GM19193 (cell line): ENCODE measurements around the gene FBLN2.

Experiments
- POLR2A ChIP-seq: IDR thresholded peaks from 4 replicates; pipeline ENCODE4 v1.6.1; 2011; ENCODE audit not compliant: insufficient read depth, insufficient read length; ENCODE audit errors: extremely low read depth

Gene FBLN2

GRCh38 chr3:13584901-13585300, 36.0 kb downstream of the FBLN2 start:
- TF ChIP-seq POLR2A, result no peak

DNA sequence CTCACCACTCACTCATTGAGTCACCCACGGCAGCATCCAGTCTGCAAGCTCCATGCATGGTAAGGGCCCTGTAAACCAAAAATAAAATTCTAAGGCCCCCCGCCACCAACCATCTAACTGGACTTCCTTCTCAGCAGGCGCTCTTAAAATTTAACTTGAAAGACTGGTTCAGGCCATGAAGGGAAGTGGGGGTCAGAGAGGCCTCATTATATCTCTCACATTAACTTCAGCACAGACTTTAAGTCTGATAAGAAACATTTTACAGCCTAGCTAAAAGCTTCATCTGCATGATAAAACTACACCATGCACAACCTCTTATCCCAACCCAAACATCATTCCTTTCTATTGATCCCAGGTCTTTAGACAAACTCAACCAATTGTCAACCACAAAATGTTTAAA, 38.5 kb downstream of the FBLN2 start:
- no peak for TF ChIP-seq POLR2A

DNA sequence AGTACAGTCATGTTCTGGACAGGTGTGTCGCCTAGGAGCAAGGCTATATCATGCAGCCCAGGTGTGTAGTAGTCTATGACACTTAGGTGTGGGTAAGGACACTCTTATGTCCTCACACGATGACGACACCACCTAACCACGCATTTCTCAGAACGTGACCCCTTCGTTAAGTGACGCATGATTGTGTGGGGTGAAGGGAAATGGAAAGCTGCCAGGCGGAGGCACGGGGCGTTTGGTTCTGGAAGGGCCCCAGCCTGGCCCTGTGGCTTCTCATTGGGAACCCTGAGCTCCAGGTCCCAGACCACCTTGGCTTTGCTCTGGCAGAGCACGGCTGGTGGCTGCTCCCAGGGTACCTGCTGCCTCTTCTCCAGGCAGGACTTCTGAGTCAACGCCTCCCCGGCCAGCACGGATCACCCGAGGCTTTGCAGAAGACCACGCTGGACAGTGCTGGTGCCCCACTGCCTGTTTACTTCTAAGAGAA, 39.3 kb downstream of the FBLN2 start:
- TF ChIP-seq POLR2A, result no peak

GRCh38 chr3:13588993-13589392, 40.1 kb downstream of the FBLN2 start:
- no peak for TF ChIP-seq POLR2A

GRCh38 chr3:13590841-13591520, 42.1 kb downstream of the FBLN2 start:
- TF ChIP-seq POLR2A, result no peak

DNA sequence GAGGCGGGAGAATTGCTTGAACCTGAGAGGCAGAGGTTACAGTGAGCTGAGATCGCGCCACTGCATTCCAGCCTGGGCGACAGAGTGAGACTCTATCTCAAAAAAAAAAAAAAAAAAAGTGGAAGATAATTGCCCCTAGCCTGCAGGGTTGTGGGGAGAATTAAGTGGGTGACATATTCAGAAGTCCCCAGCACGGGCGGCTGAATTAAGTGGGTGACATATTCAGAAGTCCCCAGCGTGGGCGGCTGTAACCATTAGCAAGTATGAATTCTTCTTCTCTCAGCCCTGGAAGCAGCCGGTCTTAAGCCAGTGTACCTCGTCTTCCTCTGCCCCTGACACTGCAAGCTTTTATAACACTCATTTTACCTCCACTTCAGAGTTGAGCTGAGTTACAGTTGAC, 44.7 kb downstream of the FBLN2 start:
- no peak for TF ChIP-seq POLR2A

DNA sequence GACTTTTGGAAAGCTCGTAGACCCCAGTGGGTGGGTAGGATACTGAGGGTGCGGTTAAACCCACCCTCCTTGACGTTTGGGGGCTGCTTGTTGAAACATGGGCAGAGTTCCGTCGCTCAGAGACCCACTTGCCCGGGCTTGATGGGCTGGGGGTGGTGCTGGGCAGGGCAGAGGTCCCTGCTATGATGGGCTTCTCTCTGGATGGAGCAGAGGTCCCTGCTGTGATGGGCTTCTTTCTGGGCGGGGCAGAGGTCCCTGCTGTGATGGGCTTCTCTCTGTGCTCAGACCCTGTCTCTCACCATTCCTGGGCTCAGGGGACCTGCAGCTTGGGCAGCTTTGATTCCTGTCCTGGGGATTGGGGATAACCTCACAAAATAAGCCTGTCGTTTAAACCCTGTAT, 45.2 kb downstream of the FBLN2 start:
- TF ChIP-seq POLR2A, result no peak

GRCh38 chr3:13594991-13595421, 46.1 kb downstream of the FBLN2 start:
- TF ChIP-seq POLR2A, result no peak

DNA sequence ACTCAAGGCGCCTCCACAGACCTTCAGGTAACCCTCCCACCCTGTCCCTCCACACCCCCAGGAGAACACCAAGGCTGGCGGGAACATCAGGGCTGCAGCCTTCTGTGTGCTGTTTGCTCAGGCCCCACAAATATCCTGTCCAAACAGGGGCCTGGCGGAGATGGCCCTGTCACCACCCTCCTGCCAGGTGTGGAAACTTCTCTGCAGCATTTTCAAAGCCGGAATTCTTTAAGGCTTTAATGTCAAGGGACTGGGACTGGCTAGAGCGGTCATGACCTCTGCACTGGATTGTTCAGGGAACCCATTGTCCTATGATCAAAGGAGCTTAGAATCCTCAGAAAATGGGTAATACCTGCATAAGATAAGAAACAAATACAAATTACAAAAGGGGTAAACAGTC, 46.6 kb downstream of the FBLN2 start:
- no peak for TF ChIP-seq POLR2A

DNA sequence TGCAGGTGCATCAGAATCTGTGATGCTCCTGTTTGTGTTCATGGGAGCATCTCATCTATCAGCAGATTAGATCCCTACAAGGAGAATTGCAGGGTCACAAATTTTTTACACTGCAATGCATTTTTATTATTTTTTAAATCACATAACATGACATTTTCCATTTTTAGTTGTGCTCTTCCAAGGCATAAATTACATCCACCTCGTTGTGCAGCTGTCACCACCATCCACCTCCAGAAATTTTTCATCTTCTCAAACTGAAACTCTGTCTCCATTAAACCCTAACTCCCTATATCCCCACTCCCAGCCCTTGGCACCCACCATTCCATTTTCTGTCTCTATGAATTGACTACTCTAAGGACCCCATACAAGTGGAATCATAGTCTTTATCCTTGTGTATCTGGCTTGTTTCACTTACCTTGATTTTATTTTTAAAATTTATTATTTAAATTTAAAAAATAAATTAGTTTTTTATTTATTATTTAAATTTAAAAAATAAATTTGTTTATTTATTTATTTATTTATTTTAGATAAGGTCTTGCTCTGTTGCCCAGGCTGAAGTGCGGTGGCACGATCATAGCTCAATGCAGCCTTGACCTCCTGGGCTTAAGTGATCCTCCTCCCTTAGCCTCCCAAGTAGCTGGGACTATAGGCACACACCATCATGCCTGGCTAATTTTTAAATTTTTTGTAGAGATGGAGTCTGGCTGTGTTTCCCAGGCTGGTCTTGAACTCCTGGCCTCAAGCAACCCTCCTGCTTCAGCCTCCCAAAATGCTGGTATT, 47.7 kb downstream of the FBLN2 start:
- no peak for TF ChIP-seq POLR2A

DNA sequence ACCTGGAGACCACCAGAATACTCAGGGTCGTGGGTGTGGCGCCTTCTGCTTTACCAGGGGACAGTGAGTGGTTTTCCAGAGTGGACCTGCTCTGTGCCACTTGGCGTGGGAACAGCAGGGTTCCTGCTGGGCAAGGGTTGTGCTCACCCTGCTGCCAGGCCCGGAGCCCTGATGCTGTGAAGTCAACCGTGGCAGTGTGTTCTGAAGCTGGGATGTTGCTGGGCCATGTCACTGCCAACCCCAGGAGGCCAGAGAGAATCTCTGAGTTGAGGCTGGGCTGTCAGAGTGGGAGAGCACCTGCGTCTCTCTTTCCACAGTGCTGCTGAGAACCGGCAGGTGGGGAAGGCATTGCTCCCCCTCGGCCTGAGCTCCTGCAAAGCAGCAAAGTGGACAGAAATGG, 48.7 kb downstream of the FBLN2 start:
- TF ChIP-seq POLR2A, result no peak

GRCh38 chr3:13598201-13598600, 49.3 kb downstream of the FBLN2 start:
- no peak for TF ChIP-seq POLR2A

DNA sequence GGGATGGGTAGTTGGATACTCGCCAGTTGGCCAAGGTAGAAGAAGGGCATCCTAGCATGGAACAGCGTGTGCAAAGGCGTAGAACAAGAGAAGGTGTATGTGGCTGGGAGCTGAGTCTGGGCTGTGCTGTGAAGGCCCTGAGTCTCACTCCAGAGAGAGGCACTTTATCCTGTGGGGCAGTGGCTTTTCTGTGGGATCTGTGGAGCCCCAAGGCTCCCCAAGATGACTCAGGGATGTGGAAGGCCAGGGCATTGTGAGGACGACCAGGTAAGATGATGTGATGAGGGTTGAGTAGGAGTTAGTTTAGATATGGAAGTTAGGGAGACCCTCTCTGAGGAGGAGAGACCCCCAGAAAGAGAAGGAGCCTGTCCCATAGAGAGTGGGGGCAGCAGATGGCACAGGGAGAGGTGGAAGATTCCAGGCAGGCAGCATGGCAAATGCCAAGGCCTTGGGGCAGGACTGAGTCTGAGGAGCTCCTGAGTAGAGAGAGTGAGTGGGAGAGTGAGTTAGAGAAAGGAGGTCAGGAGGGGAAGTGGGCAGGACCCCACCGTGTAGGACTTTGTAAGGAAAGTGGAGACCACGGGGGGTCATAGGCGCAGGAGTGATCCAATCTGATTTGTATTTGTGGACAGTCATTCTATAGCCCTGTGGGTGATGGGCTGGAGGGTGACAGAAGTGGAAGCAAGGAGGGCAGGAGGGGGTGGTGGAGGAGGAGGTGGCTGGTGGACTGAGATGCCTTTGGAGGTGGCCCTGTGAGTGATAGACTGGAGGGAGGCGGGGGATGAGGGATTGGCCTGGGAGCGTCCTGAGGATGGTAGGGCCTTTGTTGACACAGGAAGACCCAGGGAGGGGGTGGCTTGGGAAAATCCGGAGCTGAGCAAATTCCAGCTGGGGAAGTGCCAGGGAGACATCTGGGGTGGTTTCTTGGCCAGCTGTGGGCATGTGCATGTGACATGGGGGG, 50.3 kb downstream of the FBLN2 start:
- TF ChIP-seq POLR2A, result no peak

GRCh38 chr3:13599887-13600450, 51.0 kb downstream of the FBLN2 start:
- no peak for TF ChIP-seq POLR2A

- TF ChIP-seq POLR2A, result no peak
These were observed 52.2 kb downstream of the FBLN2 start for GRCh38 chr3:13600950-13601691.

DNA sequence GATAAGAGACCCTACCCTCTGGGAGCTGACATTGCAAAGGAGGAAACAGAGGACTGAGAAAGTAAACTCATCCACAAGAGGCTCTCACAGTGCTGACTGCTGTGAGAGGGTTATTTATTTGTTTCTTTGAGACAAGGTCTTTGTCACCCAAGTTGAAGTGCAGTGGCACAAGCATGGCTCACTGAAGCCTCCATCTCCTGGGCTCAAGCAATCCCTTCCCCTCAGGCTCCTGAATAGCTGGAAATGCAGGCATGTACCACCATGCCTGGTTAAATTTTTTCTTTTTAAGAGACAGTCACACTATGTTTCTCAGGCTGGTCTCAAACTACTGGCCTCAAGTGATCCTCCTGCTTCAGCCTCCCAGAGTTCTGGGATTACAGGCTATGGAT, 52.8 kb downstream of the FBLN2 start:
- no peak for TF ChIP-seq POLR2A
